Karpas-422 (cell line): ENCODE results near the gene PRKCZ. TPM values are rescaled to one million over a fixed set of nuclear protein-coding genes. Genes with fewer than 3 reads are reported as not detected.

Experiments used
- DNase-seq: peaks from one replicate; pipeline ENCODE4 v3.0.0-alpha.2; 2015
- H2AFZ ChIP-seq: fragments of 200-600 bp; sonication (generic); 2 replicates; pipeline ENCODE4 v1.6.1; 2014; ENCODE audit warnings: antibody characterized with exemption, low read length, mixed read lengths
- H3K27ac ChIP-seq: fragments of 200-600 bp; sonication (generic); 2 replicates; pipeline ENCODE4 v1.5.1; 2014; ENCODE audit warnings: mild to moderate bottlenecking, low read length, moderate library complexity
- H3K27me3 ChIP-seq: fragments of 200-600 bp; sonication (generic); 2 replicates; pipeline ENCODE4 v1.6.1; 2014; ENCODE audit warnings: low read length, mixed read lengths
- H3K36me3 ChIP-seq: fragments of 200-600 bp; sonication (generic); 2 replicates; pipeline ENCODE4 v1.6.1; 2014; ENCODE audit warnings: low read length, mixed read lengths; ENCODE audit not compliant: insufficient read depth
- H3K4me1 ChIP-seq: fragments of 200-600 bp; sonication (generic); 2 replicates; pipeline ENCODE4 v1.6.1; 2014; ENCODE audit warnings: mild to moderate bottlenecking, low read length, mixed read lengths
- H3K4me2 ChIP-seq: fragments of 200-600 bp; sonication (generic); 2 replicates; pipeline ENCODE4 v1.6.1; 2014; ENCODE audit warnings: low read length, low read depth, mild to moderate bottlenecking; ENCODE audit not compliant: poor library complexity, severe bottlenecking
- H3K4me3 ChIP-seq: fragments of 200-600 bp; sonication (generic); 2 replicates; pipeline ENCODE4 v1.5.1; 2014; ENCODE audit warnings: mild to moderate bottlenecking, antibody characterized with exemption, low read length, mixed read lengths
- H3K79me2 ChIP-seq: fragments of 200-600 bp; sonication (generic); 2 replicates; pipeline ENCODE4 v1.6.1; 2014; ENCODE audit warnings: mild to moderate bottlenecking, low read length, mixed read lengths
- H3K9ac ChIP-seq: fragments of 200-600 bp; sonication (generic); 2 replicates; pipeline ENCODE4 v1.6.0; 2014; ENCODE audit warnings: low read length
- H3K9me2 ChIP-seq: fragments of 200-600 bp; sonication (generic), shearing (Covaris generic); replicated peaks from 2 replicates; pipeline ENCODE4 v1.6.0; 2014; ENCODE audit warnings: mild to moderate bottlenecking, low read length, moderate library complexity; ENCODE audit not compliant: insufficient read depth
- H3K9me3 ChIP-seq: fragments of 300-700, 200-600 bp; sonication (generic); 2 replicates; pipeline ENCODE4 v1.6.1; 2014; ENCODE audit warnings: low read length, mixed read lengths
- H4K20me1 ChIP-seq: fragments of 200-600 bp; sonication (generic); 2 replicates; pipeline ENCODE4 v1.6.1; 2014; ENCODE audit warnings: mild to moderate bottlenecking, antibody characterized with exemption, low read length, low read depth; ENCODE audit not compliant: insufficient read depth
- total RNA-seq: library from RNA; depleted of rRNA; stranded (reverse); fragments of >200 nt; shearing (Covaris generic); gene quantifications from 2 replicates; pipeline ENCODE4 v1.2.3, GENCODE V29; 2014; ENCODE audit warnings: low replicate concordance; rRNA removed

The PRKCZ gene
- total RNA-seq, 1 experiment from 2014 or later, result not detected

DNA sequence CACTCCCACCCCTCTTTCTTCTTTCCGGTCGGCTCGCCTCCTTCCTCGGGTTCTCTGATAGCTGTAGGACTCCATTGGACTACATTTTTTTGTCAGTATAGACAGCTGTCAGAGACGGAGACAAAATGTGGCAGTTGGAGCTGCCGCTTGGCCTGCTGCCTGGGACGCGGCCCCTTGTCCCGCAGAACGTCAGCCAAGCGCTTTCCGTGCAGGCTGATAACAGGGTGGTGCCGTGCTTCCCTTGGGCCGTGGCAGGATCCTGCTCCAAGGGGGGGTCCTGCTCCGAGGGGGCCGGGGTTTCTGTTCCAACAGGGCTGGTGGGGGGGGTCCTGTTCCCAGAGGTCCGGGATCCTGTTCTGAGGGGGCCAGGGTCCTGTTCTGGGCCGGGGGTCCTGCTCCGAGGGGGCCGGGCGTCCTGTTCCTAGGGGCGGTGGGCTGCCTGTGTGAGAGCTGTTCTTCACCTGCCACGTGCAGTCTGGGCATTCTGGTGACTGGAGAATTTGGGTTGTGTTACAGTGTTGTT, 182.8 kb downstream of the PRKCZ start:
- Histone ChIP-seq H3K9ac (no peak overlapping the region), H3K4me2 (no peak overlapping the region), H3K36me3 (no peaks in the 10 kb centered on the region), H3K4me3 (no peak overlapping the region), H2AFZ (no peak overlapping the region), H4K20me1 (peaks cover 62% of the 10 kb centered on the region; the same call in 1 of the 2 replicates), H3K9me2 (no peaks in the 10 kb centered on the region), H3K27ac (no peak overlapping the region), H3K4me1 (no peaks in the 10 kb centered on the region), H3K9me3 (no peaks in the 10 kb centered on the region), H3K27me3 (no peaks in the 10 kb centered on the region), H3K79me2 (no peaks in the 10 kb centered on the region)
- DNase-seq, result no peak

GRCh38 chr1:2233468-2233867, 183.3 kb downstream of the PRKCZ start:
- Histone ChIP-seq H4K20me1 (peaks cover 66% of the 10 kb centered on the region; the same call in 1 of the 2 replicates), H3K36me3 (no peaks in the 10 kb centered on the region), H3K4me2 (no peak overlapping the region), H3K9me2 (no peaks in the 10 kb centered on the region), H3K27ac (no peak overlapping the region), H3K9me3 (no peaks in the 10 kb centered on the region), H3K4me1 (no peaks in the 10 kb centered on the region), H3K9ac (no peak overlapping the region), H3K79me2 (no peaks in the 10 kb centered on the region), H3K4me3 (no peak overlapping the region), H3K27me3 (no peaks in the 10 kb centered on the region), H2AFZ (no peak overlapping the region)
- no peak for DNase-seq

DNA sequence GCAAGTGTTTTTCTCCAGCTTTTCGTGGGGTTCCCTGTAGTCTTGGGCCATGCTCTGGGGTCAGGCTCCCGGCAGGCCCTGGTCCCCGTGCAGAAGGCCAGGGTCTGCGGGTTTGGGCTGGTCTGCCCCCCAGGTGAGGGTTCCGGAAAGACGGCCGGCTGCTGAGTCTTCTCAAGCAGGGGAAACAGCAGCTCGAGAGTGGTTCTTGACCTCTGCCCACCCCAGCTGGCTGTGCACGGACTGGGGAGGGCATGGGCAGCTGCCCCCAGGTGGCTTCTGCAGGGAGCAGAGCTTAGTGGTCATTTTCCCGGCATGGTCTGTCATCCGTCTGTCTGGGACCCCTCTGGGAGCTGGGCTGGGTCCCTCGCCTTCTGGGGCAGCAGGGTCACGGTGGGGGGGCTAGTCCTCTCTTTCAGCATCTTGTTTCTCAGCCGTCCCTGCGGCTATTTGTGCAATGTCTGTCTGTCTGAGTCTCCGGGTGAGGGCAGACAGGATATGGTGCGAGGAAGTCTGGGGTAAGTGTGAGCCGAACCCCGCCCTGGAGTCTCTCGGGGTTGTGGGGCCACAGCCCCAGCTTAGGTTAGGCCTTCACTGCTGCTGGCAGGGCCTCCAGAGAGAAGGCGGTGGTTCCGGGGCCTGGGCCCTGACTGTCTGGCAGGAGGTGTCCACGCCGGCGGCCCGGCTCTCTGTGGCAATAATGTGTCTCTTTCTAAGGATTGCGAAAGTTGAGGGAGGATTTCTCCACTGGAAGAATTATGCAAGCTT, 184.0 kb downstream of the PRKCZ start:
- H3K4me2 ChIP-seq, result no peak overlapping the region
- no peaks in the 10 kb centered on the region for H3K9me2 ChIP-seq
- no peaks in the 10 kb centered on the region for H3K9me3 ChIP-seq
- no peaks in the 10 kb centered on the region for H3K36me3 ChIP-seq
- no peak overlapping the region for H3K27ac ChIP-seq
- no peak overlapping the region for H2AFZ ChIP-seq
- H4K20me1 ChIP-seq, result peaks cover 70% of the 10 kb centered on the region; the same call in 1 of the 2 replicates
- DNase-seq, result no peak
- H3K4me1 ChIP-seq, result no peaks in the 10 kb centered on the region
- no peaks in the 10 kb centered on the region for H3K79me2 ChIP-seq
- no peaks in the 10 kb centered on the region for H3K27me3 ChIP-seq
- no peak overlapping the region for H3K9ac ChIP-seq
- no peak overlapping the region for H3K4me3 ChIP-seq

DNA sequence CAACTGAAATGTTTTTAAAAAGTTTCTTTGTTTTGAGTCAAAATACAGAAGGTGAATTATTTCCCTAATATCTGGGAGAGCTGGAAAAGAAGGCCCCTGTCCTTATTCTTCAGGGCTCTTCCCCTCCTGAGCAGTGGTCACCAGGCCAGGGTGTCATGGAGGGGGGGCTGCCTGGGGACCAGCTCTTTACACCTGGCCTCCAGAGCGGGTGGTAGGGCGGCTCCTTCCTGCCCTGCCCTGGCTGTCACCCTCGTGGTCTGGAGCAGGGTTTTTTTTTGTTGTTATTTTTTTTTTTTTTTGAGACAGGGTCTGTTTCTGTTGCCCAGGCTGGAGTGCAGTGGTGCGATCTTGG, 184.5 kb downstream of the PRKCZ start:
- no peak for DNase-seq
- H3K4me3 ChIP-seq, result no peak overlapping the region
- H3K9me3 ChIP-seq, result no peaks in the 10 kb centered on the region
- H3K9me2 ChIP-seq, result no peaks in the 10 kb centered on the region
- no peaks in the 10 kb centered on the region for H3K4me1 ChIP-seq
- H3K9ac ChIP-seq, result no peak overlapping the region
- H3K27ac ChIP-seq, result no peak overlapping the region
- no peak overlapping the region for H2AFZ ChIP-seq
- no peak overlapping the region for H3K4me2 ChIP-seq
- no peaks in the 10 kb centered on the region for H3K36me3 ChIP-seq
- no peaks in the 10 kb centered on the region for H3K79me2 ChIP-seq
- peaks cover 69% of the 10 kb centered on the region; the same call in 1 of the 2 replicates for H4K20me1 ChIP-seq
- H3K27me3 ChIP-seq, result no peaks in the 10 kb centered on the region

Other genes starting within 250 kb of the PRKCZ start
- gene GNB1, start 159.3 kb upstream of the PRKCZ start, total RNA-seq, result 65.7 and 93.7 TPM in 2 replicates
- 0.32 TPM in 1 of 2 replicates, not detected in the other for gene CALML6, start 135.2 kb upstream of the PRKCZ start, total RNA-seq
- gene TMEM52, start 131.1 kb upstream of the PRKCZ start, total RNA-seq, result not detected in 2 replicates
- not detected in 2 replicates for gene CFAP74, start 46.6 kb upstream of the PRKCZ start, total RNA-seq
- gene GABRD, start 31.1 kb upstream of the PRKCZ start, total RNA-seq, result not detected in 2 replicates
- 20.1 and 84.8 TPM in 2 replicates for gene FAAP20, start 144.4 kb downstream of the PRKCZ start, total RNA-seq
- 1.7 and 2.4 TPM in 2 replicates for gene SKI, start 177.9 kb downstream of the PRKCZ start, total RNA-seq